A673 (cell line): ENCODE data around the gene TAF6L.

Source experiments
- EZH2 ChIP-seq: fragments of 200-600 bp; sonication (generic); IDR thresholded peaks from 2 replicates; pipeline ENCODE4 v1.6.1; 2017; ENCODE audit warnings: borderline replicate concordance, low read depth, mild to moderate bottlenecking, mixed read lengths, antibody characterized with exemption, low read length; ENCODE audit not compliant: poor library complexity, severe bottlenecking
- TF ChIP-seq, protein P1 (sequence below): fragments of 300-800, 200-600 bp; sonication (generic); conservative IDR thresholded peaks from 2 replicates; pipeline ENCODE4 v1.5.1; 2017; ENCODE audit warnings: low read depth, mild to moderate bottlenecking, antibody characterized with exemption, low read length, moderate library complexity, mixed read lengths

DNA sequence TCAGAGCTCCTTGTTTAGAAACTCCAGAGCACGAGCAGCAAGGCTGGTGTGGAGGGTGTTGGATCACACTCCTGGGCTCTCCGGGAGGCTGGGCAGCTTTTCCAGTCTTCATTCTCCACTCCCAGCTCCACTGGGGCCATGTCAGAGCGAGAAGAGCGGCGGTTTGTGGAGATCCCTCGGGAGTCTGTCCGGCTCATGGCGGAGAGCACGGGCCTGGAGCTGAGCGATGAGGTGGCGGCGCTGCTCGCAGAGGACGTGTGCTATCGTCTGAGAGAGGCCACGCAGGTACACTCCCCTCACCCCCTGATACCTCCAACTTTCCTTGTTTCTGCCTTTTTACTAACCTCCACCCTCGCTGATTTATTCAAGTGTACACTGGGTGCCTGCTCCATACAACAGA lies 4.5 kb downstream of the TAF6L start:
- TF ChIP-seq, protein P1, sequence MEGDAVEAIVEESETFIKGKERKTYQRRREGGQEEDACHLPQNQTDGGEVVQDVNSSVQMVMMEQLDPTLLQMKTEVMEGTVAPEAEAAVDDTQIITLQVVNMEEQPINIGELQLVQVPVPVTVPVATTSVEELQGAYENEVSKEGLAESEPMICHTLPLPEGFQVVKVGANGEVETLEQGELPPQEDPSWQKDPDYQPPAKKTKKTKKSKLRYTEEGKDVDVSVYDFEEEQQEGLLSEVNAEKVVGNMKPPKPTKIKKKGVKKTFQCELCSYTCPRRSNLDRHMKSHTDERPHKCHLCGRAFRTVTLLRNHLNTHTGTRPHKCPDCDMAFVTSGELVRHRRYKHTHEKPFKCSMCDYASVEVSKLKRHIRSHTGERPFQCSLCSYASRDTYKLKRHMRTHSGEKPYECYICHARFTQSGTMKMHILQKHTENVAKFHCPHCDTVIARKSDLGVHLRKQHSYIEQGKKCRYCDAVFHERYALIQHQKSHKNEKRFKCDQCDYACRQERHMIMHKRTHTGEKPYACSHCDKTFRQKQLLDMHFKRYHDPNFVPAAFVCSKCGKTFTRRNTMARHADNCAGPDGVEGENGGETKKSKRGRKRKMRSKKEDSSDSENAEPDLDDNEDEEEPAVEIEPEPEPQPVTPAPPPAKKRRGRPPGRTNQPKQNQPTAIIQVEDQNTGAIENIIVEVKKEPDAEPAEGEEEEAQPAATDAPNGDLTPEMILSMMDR, result no peak
- TF ChIP-seq EZH2, result no peak
